ENCODE data around the gene SKI.

The SKI gene

DNA sequence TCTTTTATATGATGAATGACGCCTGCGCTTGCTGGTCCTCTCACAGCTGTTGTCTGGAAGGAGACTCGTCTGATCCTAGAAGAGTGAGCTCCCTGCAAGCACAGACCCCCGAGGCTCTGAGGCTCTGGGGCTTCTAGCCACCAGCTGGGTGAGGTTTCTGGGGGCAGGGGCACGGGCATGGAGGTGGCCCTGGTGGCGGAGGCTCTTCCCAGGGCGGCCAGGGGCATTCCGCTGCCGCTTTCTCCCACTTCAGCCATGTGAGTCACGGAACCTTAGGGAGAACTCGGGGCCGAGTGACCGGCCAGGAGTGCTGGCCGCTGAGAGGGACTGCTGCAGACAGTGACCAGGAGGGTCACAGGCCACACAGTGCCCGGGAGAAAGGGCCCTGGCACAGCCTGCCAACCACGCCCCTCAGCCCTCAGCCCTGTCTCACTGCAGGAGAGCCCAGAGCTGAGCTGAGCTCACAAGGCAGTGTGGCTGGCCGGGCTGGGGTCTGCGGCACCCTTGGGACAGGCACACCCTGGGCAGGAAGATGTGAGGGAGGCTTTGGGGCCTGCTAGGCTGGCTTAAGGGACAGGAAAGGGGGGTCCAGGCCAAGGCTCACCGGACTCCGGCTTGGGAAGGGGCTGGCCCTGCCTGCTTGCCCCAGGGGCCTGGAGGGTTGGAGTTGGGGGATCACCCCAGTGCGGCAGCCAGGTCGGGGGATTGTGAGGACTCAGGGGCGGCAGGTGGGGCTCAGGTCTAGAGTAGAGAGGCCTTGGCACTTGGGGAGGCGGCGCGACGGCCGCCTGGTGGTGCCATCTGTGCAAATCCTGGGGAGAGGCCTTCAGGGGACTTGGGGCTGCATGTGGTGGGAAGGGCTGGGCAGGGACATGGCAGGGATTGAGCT is 127.5 kb downstream of the SKI start:
- FAIRE-seq: no peak

DNA sequence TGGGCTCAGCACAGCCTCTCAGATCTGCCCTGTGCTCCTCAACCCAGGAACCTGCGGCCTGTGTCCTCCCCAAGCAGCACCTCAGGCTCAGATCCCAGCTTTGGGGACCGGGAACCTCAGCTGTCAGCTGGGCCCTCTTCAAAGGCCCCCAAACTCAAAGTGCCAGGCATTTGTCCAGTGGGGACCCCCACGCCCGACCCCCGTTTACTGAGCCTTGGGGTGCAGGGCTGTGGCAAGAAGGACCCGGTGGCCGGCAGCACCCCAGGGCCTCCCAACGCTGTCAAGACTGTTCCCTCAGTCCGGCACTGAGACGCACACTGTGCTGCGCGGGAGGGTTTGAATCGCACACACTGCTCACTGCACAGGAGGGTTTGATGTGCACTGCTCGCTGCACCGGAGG is 128.3 kb downstream of the SKI start:
- DNase-seq (ENCODE audit: extremely low spot score, insufficient read length, low read depth) (no peak), FAIRE-seq (no peak)

More for the DNA sequence above, 127.5 kb downstream of the SKI start:
- no peak for DNase-seq (ENCODE audit: extremely low spot score, insufficient read length, low read depth)

DNA sequence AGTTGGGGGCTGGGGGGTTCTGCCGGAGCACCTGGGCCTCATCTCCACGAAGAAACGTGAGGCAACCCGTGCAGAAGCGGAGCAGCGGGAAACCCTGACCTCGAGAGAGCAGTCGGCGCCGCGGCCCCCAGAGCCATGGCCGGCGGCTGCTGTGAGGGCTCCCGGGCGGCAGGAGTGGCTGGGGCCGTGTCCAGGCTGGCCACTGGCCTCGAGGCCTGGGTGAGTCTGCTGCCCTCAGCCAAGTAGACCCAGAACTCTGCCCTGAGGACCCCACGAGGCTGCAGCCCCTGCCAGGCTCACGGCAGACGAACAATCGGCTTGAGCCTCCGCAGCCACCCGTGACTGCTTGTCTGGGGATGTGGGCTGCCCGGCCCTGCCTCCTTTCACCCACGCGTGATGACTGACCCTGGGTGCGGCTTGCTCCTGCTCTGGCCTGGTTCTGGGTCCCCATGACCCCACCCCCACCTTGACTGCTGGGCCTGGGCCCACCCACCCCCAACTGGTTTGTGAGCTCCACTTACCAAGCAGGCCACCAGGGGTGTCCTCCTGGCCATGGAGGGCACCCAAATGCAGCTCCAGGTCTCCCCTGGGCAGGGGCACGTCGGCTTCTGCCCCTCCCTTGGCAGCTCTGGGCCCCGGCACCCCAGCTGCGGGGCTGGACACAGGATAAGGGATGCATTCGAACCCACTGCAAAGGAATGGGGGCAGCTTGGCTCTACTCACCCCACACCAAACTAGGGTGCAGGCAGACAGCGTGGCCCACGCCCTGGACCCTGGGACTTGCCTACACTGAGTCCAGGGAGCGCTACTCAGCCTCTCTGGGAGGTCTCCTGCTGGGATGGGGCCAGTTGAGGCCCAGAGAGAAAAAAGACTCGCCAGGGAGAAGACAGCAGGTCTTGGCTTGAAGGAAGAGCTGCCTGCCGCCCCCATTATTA is 129.1 kb downstream of the SKI start:
- DNase-seq (ENCODE audit: extremely low spot score, insufficient read length, low read depth) (no peak), FAIRE-seq (no peak)

DNA sequence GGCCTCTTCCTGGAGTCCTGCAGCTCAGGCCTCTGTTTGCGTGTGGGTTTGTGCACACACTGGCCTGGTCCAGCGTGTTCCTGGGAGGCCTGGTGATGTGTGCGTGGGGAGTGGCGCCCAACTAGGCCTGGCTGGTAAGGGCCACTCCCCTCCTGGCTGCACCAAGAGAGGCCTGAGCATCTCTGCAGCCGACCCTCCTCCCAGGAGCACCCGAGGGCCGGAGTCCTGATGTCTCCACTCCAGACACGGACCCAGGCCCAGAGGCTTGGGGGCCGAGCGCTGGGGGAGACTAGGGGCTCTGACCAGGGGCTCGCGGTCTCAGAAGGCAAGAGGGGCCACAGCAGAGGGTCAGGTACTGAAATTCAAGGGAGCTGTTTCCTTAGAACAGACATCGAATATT is 130.0 kb downstream of the SKI start:
- FAIRE-seq (no peak), DNase-seq (ENCODE audit: extremely low spot score, insufficient read length, low read depth) (no peak)

DNA sequence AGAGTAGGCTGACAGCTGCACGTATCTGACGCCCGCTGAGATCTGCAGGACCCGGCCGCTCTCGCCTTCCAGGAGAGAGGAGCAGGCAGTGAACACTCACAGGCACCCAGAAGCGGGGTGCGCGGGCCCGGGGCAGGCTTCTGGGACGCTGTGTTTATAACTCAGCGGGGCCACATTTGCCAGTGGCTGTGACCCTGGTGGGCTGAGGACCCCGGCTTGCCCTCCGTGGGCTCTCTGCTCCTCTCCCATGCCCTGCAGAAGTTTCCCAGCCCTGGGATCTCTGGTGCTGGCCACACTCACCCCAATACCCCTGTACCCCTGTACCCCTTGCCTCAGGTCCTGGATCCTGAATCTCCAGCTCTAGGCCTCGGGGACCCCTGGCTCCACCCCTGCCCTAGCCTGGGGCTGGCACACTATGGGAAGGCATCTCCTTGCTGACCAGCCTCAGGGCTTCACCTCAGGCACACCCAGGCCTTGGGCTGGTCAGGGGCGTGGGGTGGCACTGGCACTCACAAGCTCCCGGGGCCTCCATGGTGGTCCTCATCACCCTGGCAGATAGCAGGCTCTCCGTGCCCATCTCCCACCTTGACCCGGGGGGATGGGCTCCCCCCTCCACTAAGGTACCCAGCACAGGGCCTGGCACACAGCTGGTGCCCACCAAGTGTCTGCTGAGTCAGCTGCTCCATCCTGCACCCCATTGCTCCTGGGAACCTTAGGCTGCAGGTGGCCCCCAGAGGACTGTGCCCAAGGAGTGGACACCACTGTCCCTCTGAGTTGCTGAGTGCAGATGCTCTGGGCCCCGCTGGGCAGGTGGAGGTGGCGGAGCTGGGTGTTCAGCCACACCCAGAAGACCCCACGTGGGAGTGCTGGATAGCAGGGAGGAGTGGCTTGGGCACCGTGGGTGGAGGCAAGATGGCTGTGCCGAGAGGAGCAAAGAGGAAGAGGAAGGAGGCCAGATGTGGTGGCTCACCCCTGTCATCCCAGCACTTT is 130.8 kb downstream of the SKI start:
- DNase-seq (ENCODE audit: extremely low spot score, insufficient read length, low read depth) (no peak), FAIRE-seq (no peak)
